Measurements from ENCODE around the gene ADAMTS20.

The ADAMTS20 gene

DNA sequence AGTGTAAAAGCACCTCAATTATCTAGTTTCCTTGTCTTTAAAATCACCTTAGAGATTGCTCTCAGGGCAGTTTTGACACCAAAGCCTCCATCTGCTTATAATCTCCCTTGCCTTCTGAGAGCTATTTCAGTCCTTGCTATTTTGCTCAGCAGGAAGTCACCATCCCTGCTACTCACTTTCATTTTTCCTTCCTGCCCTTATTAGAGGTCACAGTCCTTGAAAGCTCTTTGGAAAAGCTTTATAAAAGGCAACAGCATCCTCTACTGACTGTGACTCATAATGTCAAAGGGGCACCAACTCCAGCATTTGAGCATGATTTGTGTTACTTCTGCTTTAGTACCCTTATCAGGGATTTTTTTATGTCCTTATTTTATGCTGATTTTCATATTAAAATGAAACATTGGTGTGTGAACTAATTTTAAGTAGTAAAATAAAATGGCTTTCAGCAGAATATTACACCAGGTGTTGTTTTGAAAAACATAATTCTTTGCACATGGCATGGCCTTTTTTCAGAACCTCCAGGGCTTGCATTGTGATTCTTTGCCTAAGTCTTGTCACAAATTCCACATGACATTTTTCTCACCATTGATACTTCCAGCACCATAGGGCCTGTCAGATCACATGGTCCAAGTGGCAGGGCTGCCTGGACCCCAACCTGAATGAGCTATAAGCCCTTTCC is 213.0 kb downstream of the ADAMTS20 start:
- TF ChIP-seq, protein P1, sequence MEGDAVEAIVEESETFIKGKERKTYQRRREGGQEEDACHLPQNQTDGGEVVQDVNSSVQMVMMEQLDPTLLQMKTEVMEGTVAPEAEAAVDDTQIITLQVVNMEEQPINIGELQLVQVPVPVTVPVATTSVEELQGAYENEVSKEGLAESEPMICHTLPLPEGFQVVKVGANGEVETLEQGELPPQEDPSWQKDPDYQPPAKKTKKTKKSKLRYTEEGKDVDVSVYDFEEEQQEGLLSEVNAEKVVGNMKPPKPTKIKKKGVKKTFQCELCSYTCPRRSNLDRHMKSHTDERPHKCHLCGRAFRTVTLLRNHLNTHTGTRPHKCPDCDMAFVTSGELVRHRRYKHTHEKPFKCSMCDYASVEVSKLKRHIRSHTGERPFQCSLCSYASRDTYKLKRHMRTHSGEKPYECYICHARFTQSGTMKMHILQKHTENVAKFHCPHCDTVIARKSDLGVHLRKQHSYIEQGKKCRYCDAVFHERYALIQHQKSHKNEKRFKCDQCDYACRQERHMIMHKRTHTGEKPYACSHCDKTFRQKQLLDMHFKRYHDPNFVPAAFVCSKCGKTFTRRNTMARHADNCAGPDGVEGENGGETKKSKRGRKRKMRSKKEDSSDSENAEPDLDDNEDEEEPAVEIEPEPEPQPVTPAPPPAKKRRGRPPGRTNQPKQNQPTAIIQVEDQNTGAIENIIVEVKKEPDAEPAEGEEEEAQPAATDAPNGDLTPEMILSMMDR (IDR thresholded peaks at IDR 0.05; ENCODE audit: control extremely low read depth, extremely low read depth, low read depth, missing control alignments): peak; percentile 64
- DNase-seq (ENCODE audit: extremely low spot score): peak; percentile 13
- CTCF ChIA-PET: interaction anchor here (0.6 to 2.3 kb wide), 9 partner anchors 10 to 888 kb away, joined by 3 to 13 read pairs (median 4); no protein-coding TSS in a partner anchor
- POLR2A ChIA-PET: no interaction called here

DNA sequence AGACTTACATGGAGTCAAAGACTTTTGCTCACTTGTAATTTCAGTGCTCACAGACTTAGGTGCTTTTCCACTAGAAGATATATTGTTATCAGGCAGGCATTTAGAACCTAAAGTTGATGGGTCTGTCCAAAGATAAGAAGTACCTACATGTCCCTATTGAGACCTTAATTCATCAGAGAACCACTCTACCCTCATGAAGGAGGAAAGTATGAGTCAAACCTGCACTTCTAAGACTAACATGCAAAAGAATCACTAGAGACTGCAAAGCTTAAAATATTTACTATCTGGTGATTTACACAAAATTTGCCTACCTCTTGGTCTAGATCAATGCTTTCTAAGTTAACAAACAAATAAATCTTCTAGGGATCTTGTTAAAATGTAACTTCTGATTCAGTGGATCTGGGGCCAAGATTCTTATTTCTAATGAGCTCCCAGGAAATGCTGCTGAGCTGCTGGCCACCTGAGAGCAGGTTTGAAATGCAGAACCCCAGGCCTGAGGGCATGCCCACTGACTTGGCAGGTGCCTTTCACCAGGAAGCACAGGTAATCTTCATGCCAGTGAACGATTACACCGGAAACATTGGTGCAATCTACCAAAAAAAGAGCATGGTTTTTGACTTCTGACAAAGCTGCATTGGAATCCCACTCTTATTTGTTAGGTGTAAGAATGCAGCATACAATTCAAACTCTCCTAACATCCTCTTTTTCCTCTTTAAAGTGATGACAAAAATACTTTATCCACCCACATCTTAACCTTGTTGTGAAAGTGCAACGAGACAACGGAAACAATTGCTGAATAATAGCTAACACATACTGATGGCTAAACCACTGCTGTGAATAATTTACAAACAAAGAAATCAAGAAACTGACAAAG is 214.2 kb downstream of the ADAMTS20 start:
- ChIA-PET POLR2A (no interaction called here), CTCF (interaction anchor here (1.0 to 2.6 kb wide), 9 partner anchors 8 to 854 kb away, joined by 3 to 13 read pairs (median 4); no protein-coding TSS in a partner anchor)
- peak; percentile 9 for DNase-seq (ENCODE audit: extremely low spot score)
- TF ChIP-seq, protein P1 (IDR thresholded peaks at IDR 0.05; ENCODE audit: control extremely low read depth, extremely low read depth, low read depth, missing control alignments): no peak

DNA sequence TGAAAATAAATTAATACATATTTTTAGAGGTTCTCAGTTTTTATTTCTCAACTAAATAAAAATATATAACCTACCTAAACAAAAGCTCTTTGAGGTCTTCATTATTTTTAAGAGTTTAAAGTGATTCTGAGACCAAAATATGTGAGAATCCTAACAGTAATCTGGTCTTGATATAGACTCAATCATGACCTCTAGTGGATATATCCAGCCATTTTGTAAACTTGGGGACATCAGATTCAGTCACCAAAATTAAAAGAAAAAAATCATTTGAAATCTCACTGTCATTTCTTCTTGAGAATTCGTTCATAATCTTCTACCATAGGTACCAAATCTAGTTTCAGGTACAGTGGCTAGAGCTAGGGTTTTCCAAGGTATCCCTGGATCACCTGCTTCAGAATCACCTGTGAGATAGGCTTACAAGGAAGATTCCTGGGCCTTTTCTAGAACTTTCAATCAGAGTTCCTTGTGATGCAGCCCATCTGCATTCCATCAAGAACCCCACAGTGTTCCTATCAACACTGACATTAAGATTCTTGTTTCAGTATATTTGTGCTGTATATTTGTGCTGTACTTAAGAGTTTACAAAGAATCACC is 214.9 kb downstream of the ADAMTS20 start:
- CTCF ChIA-PET: interaction anchor here (1.0 to 2.6 kb wide), 7 partner anchors 8 to 89 kb away, joined by 3 to 12 read pairs (median 4); no protein-coding TSS in a partner anchor
- DNase-seq (ENCODE audit: extremely low spot score): peak; percentile 10
- TF ChIP-seq, protein P1 (IDR thresholded peaks at IDR 0.05; ENCODE audit: control extremely low read depth, extremely low read depth, low read depth, missing control alignments): peak; percentile 28
- POLR2A ChIA-PET: no interaction called here

DNA sequence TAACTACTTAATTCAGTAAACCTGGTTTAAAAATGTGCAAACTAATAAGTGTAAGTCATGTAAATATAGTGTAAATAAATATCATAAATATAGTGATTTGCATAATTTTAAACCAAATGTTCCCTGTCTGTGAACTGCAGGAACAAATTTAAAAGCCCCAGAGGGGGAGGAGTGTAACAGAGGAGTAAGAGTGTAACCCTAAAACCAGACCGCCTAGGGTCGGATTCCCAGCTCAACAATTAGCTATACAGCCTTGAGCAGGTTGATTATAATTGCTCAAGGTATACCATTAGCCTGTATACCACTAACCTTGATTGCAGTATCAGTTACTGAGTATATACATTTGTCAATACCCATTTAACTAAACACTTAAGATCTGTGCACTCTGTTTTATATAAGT is 218.4 kb downstream of the ADAMTS20 start:
- ChIA-PET CTCF (no interaction called here), POLR2A (no interaction called here)
- no peak for DNase-seq (ENCODE audit: extremely low spot score)
- TF ChIP-seq, protein P1 (IDR thresholded peaks at IDR 0.05; ENCODE audit: control extremely low read depth, extremely low read depth, low read depth, missing control alignments): no peak

DNA sequence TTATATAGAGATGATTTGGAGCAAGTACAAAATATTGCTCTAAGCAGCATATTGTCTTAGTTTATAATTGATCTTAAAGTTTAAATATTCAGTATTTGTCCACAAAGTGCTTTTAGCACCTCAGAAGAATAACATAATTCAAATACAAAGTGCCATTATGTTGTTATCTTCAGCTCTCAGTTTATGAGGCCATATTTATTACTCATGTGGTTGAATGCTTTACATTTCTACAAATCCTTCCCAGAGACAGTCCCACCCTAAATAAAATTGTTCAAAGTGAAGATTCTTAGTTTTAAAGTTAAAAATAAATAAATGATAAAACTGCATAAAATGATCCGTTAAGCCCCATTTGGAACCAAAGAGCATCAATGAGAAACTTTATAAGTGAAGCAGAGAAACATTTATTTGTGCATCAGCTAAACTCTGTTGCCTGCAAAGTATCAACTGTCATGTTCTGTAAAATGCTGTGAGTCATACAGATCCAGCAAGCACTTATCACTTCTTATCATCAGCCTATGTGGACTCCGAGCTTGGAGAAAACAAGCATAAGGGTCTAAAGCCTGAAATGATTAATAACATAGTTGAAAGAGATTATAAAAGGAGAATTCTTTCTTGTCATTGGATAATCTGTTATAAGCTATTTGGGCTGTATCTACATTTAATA is 218.9 kb downstream of the ADAMTS20 start:
- no peak for DNase-seq (ENCODE audit: extremely low spot score)
- POLR2A ChIA-PET: no interaction called here
- CTCF ChIA-PET: no interaction called here

More for the DNA sequence above, 218.9 kb downstream of the ADAMTS20 start:
- TF ChIP-seq, protein P1 (IDR thresholded peaks at IDR 0.05; ENCODE audit: control extremely low read depth, extremely low read depth, low read depth, missing control alignments): no peak

Measured in GM10248 (cell line).